Purkinje cell (primary cell): ENCODE measurements around the gene TMEM63B. TPM values are rescaled to one million over a fixed set of nuclear protein-coding genes. Genes with fewer than 3 reads are reported as not detected.

Experiments
- polyA plus RNA-seq: library from polyadenylated mRNA; unstranded; fragments of >200 nt; fragmentation: Nextera tagmentation; gene quantifications from 2 replicates; pipeline ENCODE4 v1.2.1, GENCODE V29; 2014

The TMEM63B gene
- 9.8 and 10.3 TPM in 2 replicates for polyA plus RNA-seq

DNA sequence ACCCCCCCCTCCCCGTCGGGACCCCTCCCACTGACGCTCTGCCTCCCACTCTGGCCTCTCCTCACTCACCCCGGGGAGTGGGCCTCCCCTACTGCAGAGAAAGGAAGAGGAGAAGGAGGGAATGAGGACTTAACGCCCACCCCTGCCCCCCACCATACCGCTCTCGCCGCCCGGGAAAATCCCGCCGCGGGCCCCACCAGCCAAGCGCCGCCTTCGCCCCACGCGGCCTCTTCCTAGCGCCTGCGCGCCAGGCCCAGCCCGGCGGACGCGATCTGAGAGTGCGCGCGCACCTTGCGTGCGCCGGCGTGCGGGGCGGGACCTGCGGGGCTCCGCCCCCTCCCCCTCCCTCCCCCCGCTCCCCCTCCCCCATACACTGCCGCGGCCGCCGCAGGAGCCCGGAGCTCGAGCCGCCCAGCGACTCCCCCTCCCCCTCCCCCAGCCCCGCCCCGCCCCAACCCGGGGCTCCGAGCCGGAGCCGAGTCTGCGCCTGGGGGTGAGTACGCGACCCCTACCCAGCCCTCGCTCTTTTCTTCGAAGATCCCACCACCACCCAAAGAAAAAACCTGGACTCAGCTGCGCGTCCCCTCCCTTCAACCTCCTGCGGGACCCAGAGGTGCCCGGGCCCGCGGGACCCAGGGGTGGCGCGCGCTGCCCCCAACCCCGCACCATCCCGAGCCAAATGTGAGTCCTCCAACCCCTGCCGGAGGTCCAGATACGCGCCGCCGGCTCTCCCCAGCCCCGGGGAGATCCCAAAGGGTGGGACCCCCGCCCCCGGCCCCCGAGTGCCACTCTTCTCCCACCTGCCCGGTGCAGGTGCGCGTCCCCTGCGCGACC lies at the start of gene TMEM63B, which contains the start of gene MRPL14:
Gene TMEM63B (plus strand): TSS at position 369 of the 834 bp plus-strand sequence. CDS start 7,031 bp downstream, outside the sequence.
Gene MRPL14 (minus strand): TSS at position 267 of the 834 bp plus-strand sequence. CDS start 10,841 bp downstream, outside the sequence.

DNA sequence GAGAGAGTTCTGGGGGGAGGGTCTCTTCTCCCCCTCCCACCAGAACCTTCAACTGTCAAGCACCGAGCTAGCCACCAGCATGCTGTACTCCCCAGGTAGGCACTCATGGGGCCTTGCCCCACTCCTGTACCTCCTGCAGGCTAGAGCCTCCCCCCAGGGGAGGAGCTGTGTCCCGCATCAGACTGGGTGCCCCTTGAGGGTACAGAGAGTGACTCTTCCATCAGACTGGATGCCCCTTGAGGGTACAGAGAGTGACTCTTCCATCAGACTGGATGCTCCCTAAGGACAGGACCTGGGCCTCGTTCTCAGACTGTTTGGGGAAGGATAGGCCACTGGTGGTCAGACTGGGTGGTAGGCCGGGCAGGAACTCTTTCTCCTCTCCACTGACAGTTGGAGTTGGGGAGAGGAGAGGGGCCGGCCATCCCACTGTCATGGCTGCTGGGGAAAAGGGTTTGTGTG lies 31.4 kb downstream of the TMEM63B start, which contains the start of gene CAPN11:
Gene CAPN11 (plus strand): TSS at position 51 of the 459 bp plus-strand sequence. CDS start 29 bp downstream, at position 80.

Other genes with a start within 250 kb of the TMEM63B start
- gene MRPL14, start 102 bp upstream of the TMEM63B start, polyA plus RNA-seq, result 104 and 119 TPM in 2 replicates
- not detected in 2 replicates for gene CAPN11, start 31.3 kb downstream of the TMEM63B start, polyA plus RNA-seq
- not detected in 2 replicates for gene MYMX, start 89.4 kb downstream of the TMEM63B start, polyA plus RNA-seq
- gene SLC29A1, start 96.0 kb downstream of the TMEM63B start, polyA plus RNA-seq, result 7.8 and 10.8 TPM in 2 replicates
- gene HSP90AB1, start 119.5 kb downstream of the TMEM63B start, polyA plus RNA-seq, result 2,006 and 2,207 TPM in 2 replicates
- gene SLC35B2, start 130.0 kb downstream of the TMEM63B start, polyA plus RNA-seq, result 5.6 and 7.6 TPM in 2 replicates
- 1.3 and 5.7 TPM in 2 replicates for gene NFKBIE, start 138.0 kb downstream of the TMEM63B start, polyA plus RNA-seq
- gene TMEM151B, start 142.9 kb downstream of the TMEM63B start, polyA plus RNA-seq, result 0.22 and 1.3 TPM in 2 replicates
- 0.73 and 0.74 TPM in 2 replicates for gene AARS2, start 185.8 kb downstream of the TMEM63B start, polyA plus RNA-seq
- 0.22 TPM in 1 of 2 replicates, not detected in the other for gene SPATS1, start 215.1 kb downstream of the TMEM63B start, polyA plus RNA-seq